Keratinocyte (primary cell): ENCODE data around the gene ABI1. TPM values are rescaled to one million over a fixed set of nuclear protein-coding genes. Genes with fewer than 3 reads are reported as not detected.

Experiments
- DNase-seq: peaks from one replicate; pipeline ENCODE4 v3.0.0-alpha.2; 2011; ENCODE audit warnings: low read depth, missing footprints, low spot score
- FAIRE-seq: peaks from 2 replicates; lab custom pipeline; 2011; peaks lifted over from hg19 to GRCh38; lab: Jason Lieb, UNC
- H2AFZ ChIP-seq: 2 replicates; pipeline ENCODE4 v1.6.0; 2012; ENCODE audit warnings: low read length, control low read depth, inconsistent platforms; ENCODE audit not compliant: control insufficient read depth
- H3K27ac ChIP-seq: 2 replicates; pipeline ENCODE4 v1.5.1; 2011; ENCODE audit warnings: low read length; ENCODE audit not compliant: control insufficient read depth, insufficient read depth
- H3K27me3 ChIP-seq: 3 replicates; pipeline ENCODE4 v1.6.0; 2011; ENCODE audit warnings: low read length; ENCODE audit not compliant: control insufficient read depth, insufficient read depth; ENCODE audit errors: extremely low read depth
- H3K36me3 ChIP-seq, 2 experiments: 2 replicates in 1 of 2; 3 replicates in 1 of 2; pipeline ENCODE4 v1.5.1; 2011; ENCODE audit warnings: low read length in 2 of 2, mild to moderate bottlenecking in 1 of 2; ENCODE audit not compliant: control insufficient read depth in 2 of 2, insufficient read depth in 2 of 2; ENCODE audit errors: extremely low read depth in 1 of 2
- H3K4me1 ChIP-seq: 3 replicates; pipeline ENCODE4 v1.5.1; 2011; ENCODE audit warnings: low read length; ENCODE audit not compliant: control insufficient read depth, insufficient read depth; ENCODE audit errors: extremely low read depth
- H3K4me2 ChIP-seq: 3 replicates; pipeline ENCODE4 v1.6.0; 2011; ENCODE audit warnings: low read depth, low read length; ENCODE audit not compliant: control insufficient read depth, insufficient read depth; ENCODE audit errors: extremely low read depth
- H3K4me3 ChIP-seq, 3 experiments: fragments of 200-600 bp in 1 of 3; sonication (generic) in 1 of 3; 2 replicates in 2 of 3; 3 replicates in 1 of 3; pipeline ENCODE4 v1.5.1; 2011 to 2016; ENCODE audit warnings: low read length in 3 of 3, mild to moderate bottlenecking in 3 of 3, control low read depth in 2 of 3, inconsistent platforms in 1 of 3, low read depth in 1 of 3, mixed read lengths in 1 of 3, mixed run types in 1 of 3, moderate library complexity in 1 of 3; ENCODE audit not compliant: control insufficient read depth in 2 of 3, insufficient read depth in 2 of 3; ENCODE audit errors: extremely low read depth in 1 of 3
- H3K79me2 ChIP-seq: 2 replicates; pipeline ENCODE4 v1.6.0; 2012; ENCODE audit warnings: low read length; ENCODE audit not compliant: control insufficient read depth, insufficient read depth
- H3K9ac ChIP-seq: 3 replicates; pipeline ENCODE4 v1.6.0; 2011; ENCODE audit warnings: low read length; ENCODE audit not compliant: control insufficient read depth, insufficient read depth; ENCODE audit errors: extremely low read depth
- H3K9me1 ChIP-seq: 3 replicates; pipeline ENCODE4 v1.6.0; 2011; ENCODE audit warnings: low read length; ENCODE audit not compliant: control insufficient read depth, insufficient read depth; ENCODE audit errors: extremely low read depth
- H3K9me3 ChIP-seq: 2 replicates; pipeline ENCODE4 v1.5.1; 2012; ENCODE audit warnings: low read depth, low read length; ENCODE audit not compliant: control insufficient read depth
- H4K20me1 ChIP-seq: 3 replicates; pipeline ENCODE4 v1.6.0; 2011; ENCODE audit warnings: low read length; ENCODE audit not compliant: control insufficient read depth, insufficient read depth; ENCODE audit errors: extremely low read depth
- EZH2 ChIP-seq: IDR thresholded peaks from one replicate; pipeline ENCODE4 v1.6.1; 2012; ENCODE audit warnings: inconsistent platforms, mild to moderate bottlenecking, low read length, moderate library complexity
- dilution Hi-C: fragments of 300-500 bp; cut with MboI; formaldehyde crosslinking; loops from one replicate; pipeline ENCODE4 v1.7.0; 2020; ENCODE audit warnings: low sequenced_read_pairs; ENCODE audit not compliant: extremely low pct_ligation_motif_present
- polyA plus RNA-seq, 5 experiments: library from polyadenylated mRNA; depleted of rRNA in 3 of 5; stranded (reverse) in 3 of 5; stranded (forward) in 1 of 5; unstranded in 1 of 5; fragments of >200 nt; gene quantifications; 1 replicate in 1 of 5; 2 replicates in 3 of 5; 3 replicates in 1 of 5; pipeline versions ENCODE4 v1.2.1 to v1.2.3, GENCODE V29; 2011 to 2012; ENCODE audit warnings: missing spikeins in 2 of 5, low read depth in 1 of 5, low replicate concordance in 1 of 5
- TF ChIP-seq, protein P1 (sequence below), 3 experiments: IDR thresholded peaks in 1 of 3; conservative IDR thresholded peaks in 1 of 3; optimal IDR thresholded peaks in 1 of 3; 2 replicates in 2 of 3; 3 replicates in 1 of 3; pipeline versions ENCODE3 to v1.5.1; 2011; ENCODE audit warnings: low read length in 3 of 3, mild to moderate bottlenecking in 3 of 3, moderate library complexity in 2 of 3, control low read depth in 1 of 3, inconsistent platforms in 1 of 3; ENCODE audit not compliant: insufficient read depth in 2 of 3; ENCODE audit errors: extremely low read depth in 1 of 3

ABI1 gene
- polyA plus RNA-seq, 1 donor (not counting 4 experiments of a cell fraction or from before 2014, with no cell fraction given), result 78.9 TPM

GRCh38 chr10:26860102-26860442, 686 bp downstream of the ABI1 start:
- H3K79me2 ChIP-seq, result peaks cover 54% of the 10 kb centered on the region
- H3K4me3 ChIP-seq, result peak overlapping the region; percentile 76 to 98 (median 97)
- dilution Hi-C loops, result no loop called here

GRCh38 chr10:26859241-26860101, 1.3 kb downstream of the ABI1 start:
- no peaks in the 10 kb centered on the region for H4K20me1 ChIP-seq
- no peaks in the 10 kb centered on the region for H3K36me3 ChIP-seq
- peak overlapping the region; percentile 99 for H3K9ac ChIP-seq
- TF ChIP-seq EZH2, result no peak
- TF ChIP-seq, protein P1, sequence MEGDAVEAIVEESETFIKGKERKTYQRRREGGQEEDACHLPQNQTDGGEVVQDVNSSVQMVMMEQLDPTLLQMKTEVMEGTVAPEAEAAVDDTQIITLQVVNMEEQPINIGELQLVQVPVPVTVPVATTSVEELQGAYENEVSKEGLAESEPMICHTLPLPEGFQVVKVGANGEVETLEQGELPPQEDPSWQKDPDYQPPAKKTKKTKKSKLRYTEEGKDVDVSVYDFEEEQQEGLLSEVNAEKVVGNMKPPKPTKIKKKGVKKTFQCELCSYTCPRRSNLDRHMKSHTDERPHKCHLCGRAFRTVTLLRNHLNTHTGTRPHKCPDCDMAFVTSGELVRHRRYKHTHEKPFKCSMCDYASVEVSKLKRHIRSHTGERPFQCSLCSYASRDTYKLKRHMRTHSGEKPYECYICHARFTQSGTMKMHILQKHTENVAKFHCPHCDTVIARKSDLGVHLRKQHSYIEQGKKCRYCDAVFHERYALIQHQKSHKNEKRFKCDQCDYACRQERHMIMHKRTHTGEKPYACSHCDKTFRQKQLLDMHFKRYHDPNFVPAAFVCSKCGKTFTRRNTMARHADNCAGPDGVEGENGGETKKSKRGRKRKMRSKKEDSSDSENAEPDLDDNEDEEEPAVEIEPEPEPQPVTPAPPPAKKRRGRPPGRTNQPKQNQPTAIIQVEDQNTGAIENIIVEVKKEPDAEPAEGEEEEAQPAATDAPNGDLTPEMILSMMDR (optimal IDR thresholded peaks at IDR 0.05 in 1 of 3, IDR thresholded peaks at IDR 0.05 in 1 of 3, conservative IDR thresholded peaks at IDR 0.05 in 1 of 3; ENCODE audit: extremely low read depth in 1 of 3, insufficient read depth in 2 of 3, low read length in 3 of 3), result no peak
- peak overlapping the region; percentile 76 to 98 (median 97) for H3K4me3 ChIP-seq
- DNase-seq (no peak), FAIRE-seq (no peak)
- no peaks in the 10 kb centered on the region for H3K9me1 ChIP-seq
- dilution Hi-C loops, result no loop called here
- H3K9me3 ChIP-seq, result no peaks in the 10 kb centered on the region
- no peak overlapping the region for H2AFZ ChIP-seq
- H3K4me2 ChIP-seq, result peak overlapping the region; percentile 89
- peaks cover 26% of the 10 kb centered on the region for H3K4me1 ChIP-seq
- peaks cover 60% of the 10 kb centered on the region for H3K79me2 ChIP-seq
- H3K27me3 ChIP-seq, result no peaks in the 10 kb centered on the region
- peak overlapping the region; percentile 99 for H3K27ac ChIP-seq

More at GRCh38 chr10:26860102-26860442, 686 bp downstream of the ABI1 start:
- no peak for DNase-seq
- FAIRE-seq, result no peak
- no peaks in the 10 kb centered on the region for H3K27me3 ChIP-seq
- peak overlapping the region; percentile 99 for H3K9ac ChIP-seq
- peaks cover 20% of the 10 kb centered on the region for H3K4me1 ChIP-seq
- H3K9me1 ChIP-seq, result no peaks in the 10 kb centered on the region
- peak overlapping the region; percentile 89 for H3K4me2 ChIP-seq
- H2AFZ ChIP-seq, result no peak overlapping the region
- H3K36me3 ChIP-seq, result no peaks in the 10 kb centered on the region
- peak overlapping the region; percentile 99 for H3K27ac ChIP-seq
- no peak for TF ChIP-seq EZH2
- TF ChIP-seq, protein P1 (optimal IDR thresholded peaks at IDR 0.05 in 1 of 3, IDR thresholded peaks at IDR 0.05 in 1 of 3, conservative IDR thresholded peaks at IDR 0.05 in 1 of 3; ENCODE audit: extremely low read depth in 1 of 3, insufficient read depth in 2 of 3, low read length in 3 of 3), result no peak
- no peaks in the 10 kb centered on the region for H4K20me1 ChIP-seq
- no peaks in the 10 kb centered on the region for H3K9me3 ChIP-seq
